ENCODE data around the gene RNF207.
A peak's percentile ranks its signal among the peaks of the same experiment; 100 is the strongest.

The RNF207 gene

GRCh38 chr1:6180268-6180706, 25.6 kb upstream of the RNF207 start, which contains the start of gene CHD5:
CHD5 (minus strand) TSS chr1:6180321; CDS start chr1:6180023, 298 bp downstream.
- H3K27ac ChIP-seq, result peak within 1 kb of the TSS; percentile 43; the same call in 1 of the 2 replicates
- TF ChIP-seq CTCF (conservative IDR thresholded peaks at IDR 0.05), result peak; percentile 36

GRCh38 chr1:6180707-6181311, 25.1 kb upstream of the RNF207 start:
- H3K27ac ChIP-seq, result no peak overlapping the region
- no peak for TF ChIP-seq CTCF (conservative IDR thresholded peaks at IDR 0.05)

- no peak overlapping the region for H3K27ac ChIP-seq
- no peak for TF ChIP-seq CTCF (conservative IDR thresholded peaks at IDR 0.05)
Measured at GRCh38 chr1:6181347-6181770, 24.6 kb upstream of the RNF207 start.

- peak; percentile 35 for TF ChIP-seq CTCF (conservative IDR thresholded peaks at IDR 0.05)
- peak overlapping the region; percentile 30; the same call in 1 of the 2 replicates for H3K27ac ChIP-seq
Measured at GRCh38 chr1:6183520-6183989, 22.4 kb upstream of the RNF207 start.

GRCh38 chr1:6184083-6184783, 21.7 kb upstream of the RNF207 start:
- H3K27ac ChIP-seq, result peak overlapping the region; percentile 30; the same call in 1 of the 2 replicates
- TF ChIP-seq CTCF (conservative IDR thresholded peaks at IDR 0.05), result no peak

- no peak for TF ChIP-seq CTCF (conservative IDR thresholded peaks at IDR 0.05)
- no peak overlapping the region for H3K27ac ChIP-seq
Measured at GRCh38 chr1:6185151-6185550, 20.8 kb upstream of the RNF207 start.

GRCh38 chr1:6185635-6186382, 20.1 kb upstream of the RNF207 start:
- no peak overlapping the region for H3K27ac ChIP-seq
- peak; percentile 77 for TF ChIP-seq CTCF (conservative IDR thresholded peaks at IDR 0.05)
